K562 (cell line): ENCODE results near the gene TAF15. TPM values are rescaled to one million over a fixed set of nuclear protein-coding genes. Genes with fewer than 3 reads are reported as not detected.

Experiments
- RAD21 ChIP-seq, 2 experiments: fragments of 250-450 bp in 1 of 2; fragments of 450-650 bp in 1 of 2; sonication (Bioruptor Pico) in 1 of 2; formaldehyde crosslinking in 1 of 2; IDR thresholded peaks in 1 of 2; conservative IDR thresholded peaks in 1 of 2; 2 replicates each; pipeline versions ENCODE4 v1.4.0 to v1.8.0; 2020 to 2022; ENCODE audit warnings: mild to moderate bottlenecking in 2 of 2, moderate library complexity in 1 of 2
- polyA plus RNA-seq, 8 experiments: library from polyadenylated mRNA; depleted of rRNA in 4 of 8; stranded (reverse) in 5 of 8; unstranded in 3 of 8; fragments of >200 nt; fragmentation: Nextera tagmentation in 2 of 8; fragmentation: Illumina TruSeq in 1 of 8; extraction: Ambion mirVana in 2 of 8; extraction: Trizol in 1 of 8; gene quantifications; 2 replicates each; pipeline versions ENCODE4 v1.2.1 to v1.2.3, GENCODE V29; 2011 to 2014; ENCODE audit warnings: inconsistent platforms in 1 of 8, missing spikeins in 1 of 8
- total RNA-seq, 7 experiments: library from RNA; depleted of rRNA in 6 of 7; stranded (reverse); fragments of >200 nt in 6 of 7; fragmentation: Illumina TruSeq in 2 of 7; extraction: Trizol in 2 of 7; gene quantifications; 2 replicates each; pipeline versions ENCODE4 v1.2.1 to v1.2.3, GENCODE V29; 2011 to 2021; ENCODE audit warnings: low replicate concordance in 1 of 7
- TF ChIP-seq, protein P1 (sequence below): fragments of 450-650 bp; IDR thresholded peaks from 2 replicates; pipeline ENCODE4 v1.6.1; 2016; ENCODE audit warnings: mild to moderate bottlenecking, moderate library complexity

The TAF15 gene
- total and polyA plus RNA-seq, 9 of the 15 experiments (the other 6 are each of a cell fraction or from before 2014, with no cell fraction given): 4.1 to 272 (median 56.8) TPM

DNA sequence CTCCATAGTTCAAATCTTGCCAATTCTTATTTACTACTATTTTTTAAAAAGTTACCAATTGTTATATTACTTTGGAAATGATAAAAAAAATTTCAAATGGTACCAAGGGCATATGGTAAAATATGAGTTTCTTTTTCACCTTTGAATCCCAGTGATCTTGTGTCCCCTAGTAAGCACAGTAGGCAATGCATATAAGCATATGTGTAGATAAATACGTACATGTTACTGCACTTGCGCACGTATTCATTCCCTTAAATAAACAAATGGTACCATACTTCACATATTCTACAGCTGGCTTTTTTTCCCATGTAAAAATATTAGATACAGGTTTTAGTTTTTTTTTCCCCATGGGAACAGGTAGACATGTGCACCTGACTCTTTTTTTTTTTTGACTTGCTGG, 31.8 kb downstream of the TAF15 start (continued):
- TF ChIP-seq RAD21 (CRISPR knock-in tag; conservative IDR thresholded peaks at IDR 0.05 in 1 of 2, IDR thresholded peaks at IDR 0.05 in 1 of 2): no peak
- TF ChIP-seq, protein P1, sequence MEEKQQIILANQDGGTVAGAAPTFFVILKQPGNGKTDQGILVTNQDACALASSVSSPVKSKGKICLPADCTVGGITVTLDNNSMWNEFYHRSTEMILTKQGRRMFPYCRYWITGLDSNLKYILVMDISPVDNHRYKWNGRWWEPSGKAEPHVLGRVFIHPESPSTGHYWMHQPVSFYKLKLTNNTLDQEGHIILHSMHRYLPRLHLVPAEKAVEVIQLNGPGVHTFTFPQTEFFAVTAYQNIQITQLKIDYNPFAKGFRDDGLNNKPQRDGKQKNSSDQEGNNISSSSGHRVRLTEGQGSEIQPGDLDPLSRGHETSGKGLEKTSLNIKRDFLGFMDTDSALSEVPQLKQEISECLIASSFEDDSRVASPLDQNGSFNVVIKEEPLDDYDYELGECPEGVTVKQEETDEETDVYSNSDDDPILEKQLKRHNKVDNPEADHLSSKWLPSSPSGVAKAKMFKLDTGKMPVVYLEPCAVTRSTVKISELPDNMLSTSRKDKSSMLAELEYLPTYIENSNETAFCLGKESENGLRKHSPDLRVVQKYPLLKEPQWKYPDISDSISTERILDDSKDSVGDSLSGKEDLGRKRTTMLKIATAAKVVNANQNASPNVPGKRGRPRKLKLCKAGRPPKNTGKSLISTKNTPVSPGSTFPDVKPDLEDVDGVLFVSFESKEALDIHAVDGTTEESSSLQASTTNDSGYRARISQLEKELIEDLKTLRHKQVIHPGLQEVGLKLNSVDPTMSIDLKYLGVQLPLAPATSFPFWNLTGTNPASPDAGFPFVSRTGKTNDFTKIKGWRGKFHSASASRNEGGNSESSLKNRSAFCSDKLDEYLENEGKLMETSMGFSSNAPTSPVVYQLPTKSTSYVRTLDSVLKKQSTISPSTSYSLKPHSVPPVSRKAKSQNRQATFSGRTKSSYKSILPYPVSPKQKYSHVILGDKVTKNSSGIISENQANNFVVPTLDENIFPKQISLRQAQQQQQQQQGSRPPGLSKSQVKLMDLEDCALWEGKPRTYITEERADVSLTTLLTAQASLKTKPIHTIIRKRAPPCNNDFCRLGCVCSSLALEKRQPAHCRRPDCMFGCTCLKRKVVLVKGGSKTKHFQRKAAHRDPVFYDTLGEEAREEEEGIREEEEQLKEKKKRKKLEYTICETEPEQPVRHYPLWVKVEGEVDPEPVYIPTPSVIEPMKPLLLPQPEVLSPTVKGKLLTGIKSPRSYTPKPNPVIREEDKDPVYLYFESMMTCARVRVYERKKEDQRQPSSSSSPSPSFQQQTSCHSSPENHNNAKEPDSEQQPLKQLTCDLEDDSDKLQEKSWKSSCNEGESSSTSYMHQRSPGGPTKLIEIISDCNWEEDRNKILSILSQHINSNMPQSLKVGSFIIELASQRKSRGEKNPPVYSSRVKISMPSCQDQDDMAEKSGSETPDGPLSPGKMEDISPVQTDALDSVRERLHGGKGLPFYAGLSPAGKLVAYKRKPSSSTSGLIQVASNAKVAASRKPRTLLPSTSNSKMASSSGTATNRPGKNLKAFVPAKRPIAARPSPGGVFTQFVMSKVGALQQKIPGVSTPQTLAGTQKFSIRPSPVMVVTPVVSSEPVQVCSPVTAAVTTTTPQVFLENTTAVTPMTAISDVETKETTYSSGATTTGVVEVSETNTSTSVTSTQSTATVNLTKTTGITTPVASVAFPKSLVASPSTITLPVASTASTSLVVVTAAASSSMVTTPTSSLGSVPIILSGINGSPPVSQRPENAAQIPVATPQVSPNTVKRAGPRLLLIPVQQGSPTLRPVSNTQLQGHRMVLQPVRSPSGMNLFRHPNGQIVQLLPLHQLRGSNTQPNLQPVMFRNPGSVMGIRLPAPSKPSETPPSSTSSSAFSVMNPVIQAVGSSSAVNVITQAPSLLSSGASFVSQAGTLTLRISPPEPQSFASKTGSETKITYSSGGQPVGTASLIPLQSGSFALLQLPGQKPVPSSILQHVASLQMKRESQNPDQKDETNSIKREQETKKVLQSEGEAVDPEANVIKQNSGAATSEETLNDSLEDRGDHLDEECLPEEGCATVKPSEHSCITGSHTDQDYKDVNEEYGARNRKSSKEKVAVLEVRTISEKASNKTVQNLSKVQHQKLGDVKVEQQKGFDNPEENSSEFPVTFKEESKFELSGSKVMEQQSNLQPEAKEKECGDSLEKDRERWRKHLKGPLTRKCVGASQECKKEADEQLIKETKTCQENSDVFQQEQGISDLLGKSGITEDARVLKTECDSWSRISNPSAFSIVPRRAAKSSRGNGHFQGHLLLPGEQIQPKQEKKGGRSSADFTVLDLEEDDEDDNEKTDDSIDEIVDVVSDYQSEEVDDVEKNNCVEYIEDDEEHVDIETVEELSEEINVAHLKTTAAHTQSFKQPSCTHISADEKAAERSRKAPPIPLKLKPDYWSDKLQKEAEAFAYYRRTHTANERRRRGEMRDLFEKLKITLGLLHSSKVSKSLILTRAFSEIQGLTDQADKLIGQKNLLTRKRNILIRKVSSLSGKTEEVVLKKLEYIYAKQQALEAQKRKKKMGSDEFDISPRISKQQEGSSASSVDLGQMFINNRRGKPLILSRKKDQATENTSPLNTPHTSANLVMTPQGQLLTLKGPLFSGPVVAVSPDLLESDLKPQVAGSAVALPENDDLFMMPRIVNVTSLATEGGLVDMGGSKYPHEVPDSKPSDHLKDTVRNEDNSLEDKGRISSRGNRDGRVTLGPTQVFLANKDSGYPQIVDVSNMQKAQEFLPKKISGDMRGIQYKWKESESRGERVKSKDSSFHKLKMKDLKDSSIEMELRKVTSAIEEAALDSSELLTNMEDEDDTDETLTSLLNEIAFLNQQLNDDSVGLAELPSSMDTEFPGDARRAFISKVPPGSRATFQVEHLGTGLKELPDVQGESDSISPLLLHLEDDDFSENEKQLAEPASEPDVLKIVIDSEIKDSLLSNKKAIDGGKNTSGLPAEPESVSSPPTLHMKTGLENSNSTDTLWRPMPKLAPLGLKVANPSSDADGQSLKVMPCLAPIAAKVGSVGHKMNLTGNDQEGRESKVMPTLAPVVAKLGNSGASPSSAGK: no peak
